ENCODE results near the gene PPP3CA.
"Not testable (repeated sequence)": the region's sequence is repeated elsewhere in the genome, so short reads cannot be mapped to it uniquely, and the experiment has no call there.

The PPP3CA gene

DNA sequence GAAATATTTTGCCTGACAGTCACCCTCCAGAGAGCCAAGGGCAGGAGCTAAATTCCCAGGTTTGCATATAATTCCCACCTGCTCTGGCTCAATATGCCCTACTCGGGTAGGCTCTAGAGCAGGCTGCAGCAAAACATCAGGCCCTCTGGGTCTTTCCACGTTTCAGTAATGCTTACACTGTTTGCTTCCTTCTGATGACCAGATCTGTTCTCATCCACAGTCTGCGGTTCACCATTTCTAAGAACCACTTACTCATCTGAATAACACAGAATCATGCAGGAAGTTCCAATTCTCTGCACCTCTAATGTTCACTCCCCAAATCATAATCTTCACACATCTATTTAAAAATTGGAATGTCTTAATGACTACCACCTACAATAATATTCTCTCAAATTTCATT lies 141.4 kb downstream of the PPP3CA start:
- DNase-seq = no peak

DNA sequence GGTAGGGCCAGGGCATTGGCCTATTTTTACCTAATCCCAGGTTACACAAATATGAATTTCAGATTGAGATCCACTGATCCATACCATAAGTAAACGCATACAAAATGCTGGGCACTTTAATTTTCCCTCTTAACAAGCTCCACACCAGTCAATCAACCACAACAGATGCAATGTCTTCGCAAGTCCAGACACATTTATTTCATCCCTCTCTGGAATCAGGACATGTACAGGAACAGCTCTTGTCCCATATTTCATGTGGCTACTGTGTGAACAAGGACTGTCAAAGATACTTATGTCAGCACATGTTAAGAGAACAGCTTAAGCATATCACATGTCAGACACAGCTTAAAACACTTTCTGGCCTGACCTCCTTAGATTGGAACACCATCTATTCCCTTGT lies 145.9 kb downstream of the PPP3CA start:
- DNase-seq = no peak

- DNase-seq = no peak
Observed at GRCh38 chr4:101200561-101200960, 146.8 kb downstream of the PPP3CA start.

DNA sequence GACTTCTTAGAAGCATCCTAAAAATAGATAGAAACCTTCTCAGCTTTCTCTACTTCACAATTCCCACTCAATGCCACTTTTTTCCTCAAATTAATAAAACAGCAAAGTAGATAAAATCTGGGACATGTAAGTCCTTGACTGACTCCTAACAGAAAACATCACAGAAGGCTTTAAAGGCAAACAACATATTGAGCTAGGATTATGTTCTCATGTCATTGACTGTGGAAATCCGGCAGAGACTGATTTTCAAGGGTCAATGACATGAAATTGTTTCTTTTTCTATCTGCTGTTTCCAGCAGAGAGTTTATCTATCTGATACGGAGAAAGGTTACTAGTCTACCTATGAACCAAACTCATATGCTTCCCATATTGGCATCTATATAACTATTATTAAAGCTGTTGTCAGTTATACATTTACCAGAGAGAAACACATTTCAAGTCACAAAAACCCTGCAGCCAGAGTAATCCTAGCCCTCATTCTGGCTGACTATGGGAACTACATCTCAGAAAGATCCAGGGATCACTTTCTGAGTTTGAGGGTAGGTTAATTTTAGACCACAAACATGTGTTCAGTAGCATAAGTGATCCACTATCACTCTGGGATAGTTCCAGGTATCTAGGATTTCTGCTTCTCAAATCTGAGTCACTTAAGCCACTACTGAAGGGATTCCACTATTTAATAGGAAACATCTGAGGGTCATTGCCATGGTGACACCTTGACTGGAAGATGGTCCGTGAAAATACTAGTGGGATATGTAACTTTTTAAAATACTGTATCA lies 147.6 kb downstream of the PPP3CA start:
- no peak for DNase-seq

GRCh38 chr4:101198682-101199339 lies 148.5 kb downstream of the PPP3CA start:
- DNase-seq = no peak

- no peak for DNase-seq
Observed at GRCh38 chr4:101197350-101197749, 150.0 kb downstream of the PPP3CA start.

GRCh38 chr4:101192244-101192643 lies 155.1 kb downstream of the PPP3CA start:
- DNase-seq = no peak

- DNase-seq = peak; percentile 86
Observed at GRCh38 chr4:101191302-101192098, 155.8 kb downstream of the PPP3CA start.

GRCh38 chr4:101190751-101191150 lies 156.6 kb downstream of the PPP3CA start:
- DNase-seq = no peak

- no peak for DNase-seq
Observed at GRCh38 chr4:101188906-101189305, 158.4 kb downstream of the PPP3CA start.

- no peak for DNase-seq
Observed at GRCh38 chr4:101187841-101188240, 159.5 kb downstream of the PPP3CA start.

DNA sequence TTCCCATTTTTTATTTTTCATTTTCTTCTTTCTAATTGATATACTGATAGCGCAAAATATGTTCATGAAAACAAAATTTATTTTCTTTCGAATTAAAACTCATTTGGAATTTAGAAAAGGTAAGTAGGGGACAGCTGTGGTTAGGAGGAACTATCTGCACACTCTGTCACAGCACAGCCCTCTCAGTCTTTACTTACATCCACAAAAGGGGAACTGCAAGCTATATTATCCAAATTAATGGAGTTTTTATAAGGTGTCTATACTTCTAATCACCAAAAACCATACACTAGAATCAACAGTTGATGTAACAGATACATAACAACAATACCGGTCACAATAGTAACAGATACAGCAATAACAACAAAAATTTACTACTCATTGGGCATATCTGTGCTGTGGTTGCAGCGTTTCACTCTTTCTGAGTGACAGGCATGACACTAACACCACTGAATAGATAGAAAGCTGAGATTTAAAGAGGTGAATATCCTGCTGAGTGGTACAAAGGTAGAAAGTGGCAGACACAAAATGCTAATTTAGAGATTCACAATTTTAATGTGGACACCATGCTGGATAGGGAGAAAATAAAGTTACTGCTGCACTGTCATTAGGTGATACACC lies 160.7 kb downstream of the PPP3CA start:
- no peak for DNase-seq

DNA sequence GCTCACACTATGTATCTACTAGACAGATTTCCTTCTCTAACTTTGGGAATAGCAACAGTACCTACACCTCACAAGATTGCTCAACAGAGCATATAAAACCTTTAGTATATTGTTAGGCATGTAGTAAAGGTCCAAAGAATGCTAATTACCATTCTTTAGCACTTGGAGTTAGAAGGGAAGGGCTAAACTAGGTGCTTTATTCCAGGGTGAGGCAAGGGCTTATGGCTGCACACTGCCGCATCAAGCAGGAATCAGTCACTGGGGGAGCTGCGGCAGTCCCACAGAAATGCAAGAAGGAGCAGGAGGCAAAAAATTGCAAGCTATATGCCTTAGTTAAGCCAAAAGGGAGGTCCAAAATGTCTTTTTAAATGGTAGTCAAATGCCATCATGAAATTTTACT lies 162.7 kb downstream of the PPP3CA start:
- DNase-seq = no peak

- no peak for DNase-seq
Observed at GRCh38 chr4:101183666-101184373, 163.5 kb downstream of the PPP3CA start.

DNA sequence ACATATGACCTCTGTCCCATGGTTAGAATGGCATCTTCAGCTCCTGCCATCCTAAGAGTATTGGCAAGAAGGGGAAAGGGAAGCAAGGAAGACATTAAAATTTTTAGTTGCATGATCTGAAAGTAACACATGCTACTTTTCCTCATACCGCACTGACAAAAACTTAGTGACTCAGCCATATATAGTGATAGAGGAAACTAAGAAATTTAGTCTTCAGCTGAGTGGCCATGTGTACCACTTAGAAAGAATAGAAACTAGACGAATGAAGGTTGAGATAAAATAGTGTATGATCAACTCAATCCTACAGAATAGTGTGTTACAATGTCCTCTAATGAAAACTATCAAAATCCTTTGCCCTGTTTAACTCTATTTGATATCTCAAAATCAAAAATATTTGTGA lies 164.1 kb downstream of the PPP3CA start:
- DNase-seq = no peak

DNA sequence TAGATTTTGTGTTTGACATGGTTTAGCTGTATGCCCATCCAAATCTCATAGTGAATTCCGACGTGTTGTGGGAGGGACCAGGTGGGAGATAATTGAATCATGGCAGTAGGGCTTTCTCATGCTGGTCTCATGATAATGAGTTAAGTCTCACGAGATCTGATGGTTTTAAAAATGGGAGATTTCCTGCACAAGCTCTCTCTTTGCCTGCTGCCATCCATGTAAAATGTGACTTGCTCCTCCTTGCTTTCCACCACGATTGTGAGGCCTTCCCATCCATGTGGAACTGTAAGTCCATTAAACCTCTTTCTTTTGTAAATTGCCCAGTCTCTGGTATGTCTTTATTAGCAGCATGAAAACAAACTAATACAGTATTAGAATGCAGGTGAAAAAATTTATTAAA lies 164.6 kb downstream of the PPP3CA start:
- not testable (repeated sequence) for DNase-seq

DNA sequence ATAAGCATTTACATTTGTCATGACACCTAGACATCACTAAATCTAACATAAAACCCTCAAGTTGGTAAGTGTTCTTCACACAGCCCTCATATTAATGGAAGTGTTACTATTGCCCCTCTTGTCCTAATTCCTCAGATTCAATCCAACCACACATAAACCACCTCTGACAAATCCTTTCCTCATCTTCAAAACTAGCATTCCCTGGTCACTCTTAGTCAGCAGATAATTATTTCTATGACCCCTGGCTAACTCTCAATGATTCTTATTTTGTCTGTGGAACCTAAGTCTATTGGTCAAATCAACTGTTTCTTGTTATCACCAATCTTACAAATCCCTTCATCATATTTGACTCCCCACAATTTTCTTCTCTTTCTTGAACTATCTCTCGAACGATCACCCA lies 168.6 kb downstream of the PPP3CA start:
- DNase-seq = no peak

- DNase-seq = no peak
Observed at GRCh38 chr4:101177154-101177553, 170.2 kb downstream of the PPP3CA start.

DNA sequence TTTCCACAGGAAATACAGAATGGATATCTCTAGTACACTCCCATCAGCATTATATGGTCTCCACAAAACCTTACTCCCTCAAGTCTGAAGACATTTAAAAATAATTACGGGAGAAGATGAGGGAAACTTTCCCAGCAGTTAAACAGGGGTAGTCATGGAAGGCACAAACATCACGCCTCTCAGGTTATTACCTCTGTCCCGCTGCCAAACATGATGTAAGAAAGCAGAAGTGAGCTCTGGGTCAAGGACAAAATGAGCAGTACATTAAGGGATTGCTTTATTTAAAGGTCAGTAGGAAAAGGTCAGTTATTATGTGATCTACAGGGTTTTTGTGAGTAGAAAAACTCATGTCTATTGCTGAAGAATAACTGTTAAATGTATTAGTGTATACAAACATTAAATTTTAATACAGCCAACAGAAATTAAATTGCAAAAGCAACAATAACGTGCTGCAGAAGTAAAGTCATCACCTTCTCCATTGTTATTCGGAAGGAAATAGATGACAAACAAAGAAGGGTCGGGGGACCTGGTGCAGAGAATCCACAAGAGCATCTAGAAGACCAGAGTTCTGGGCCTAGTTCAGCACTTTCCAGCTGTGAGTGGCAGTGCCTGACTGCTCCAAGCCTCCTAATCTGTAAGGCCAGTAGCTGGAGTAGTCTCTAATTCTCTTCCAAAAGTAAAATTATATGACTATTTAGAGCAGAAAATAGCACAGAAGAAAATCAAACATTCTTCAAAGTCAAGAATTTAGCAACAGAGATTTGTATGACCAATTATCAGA lies 171.2 kb downstream of the PPP3CA start:
- DNase-seq = peak; percentile 52

- DNase-seq = no peak
Observed at GRCh38 chr4:101174679-101175345, 172.5 kb downstream of the PPP3CA start.

DNA sequence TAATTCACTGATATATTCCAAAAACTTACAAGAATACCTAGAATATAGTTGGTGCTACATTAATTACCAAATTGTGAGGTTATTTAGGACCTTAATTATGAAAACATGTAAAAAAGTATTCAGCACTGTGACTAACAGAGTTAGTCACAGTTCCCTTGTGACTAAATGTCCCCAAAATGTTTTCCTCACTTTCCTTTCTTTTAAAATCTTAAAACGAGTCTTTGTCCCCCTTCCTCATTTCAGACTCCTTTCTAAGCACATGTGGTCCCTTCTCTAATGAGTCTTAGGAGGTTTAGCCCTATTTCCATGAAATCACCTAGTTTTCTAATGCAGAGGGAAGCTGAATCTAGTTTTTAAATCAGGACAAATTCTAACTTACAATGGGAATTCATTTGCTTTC lies 175.0 kb downstream of the PPP3CA start:
- no peak for DNase-seq

All from right hindlimb (tissue), 1 donor.